ENCODE measurements around the gene PTPN3.

PTPN3 gene

GRCh38 chr9:109381011-109381729 lies 116.9 kb downstream of the PTPN3 start:
- ATAC-seq: no peak
- TF ChIP-seq TOX (CRISPR knock-in tag; IDR thresholded peaks at IDR 0.05; ENCODE audit: borderline replicate concordance): no peak
- TF ChIP-seq TSHZ2 (CRISPR knock-in tag; IDR thresholded peaks at IDR 0.05): no peak
- no peak for TF ChIP-seq ZNF565 (CRISPR knock-in tag; conservative IDR thresholded peaks at IDR 0.05; ENCODE audit: low read depth)

GRCh38 chr9:109379513-109379912 lies 118.6 kb downstream of the PTPN3 start:
- TF ChIP-seq ARNTL (CRISPR knock-in tag; IDR thresholded peaks at IDR 0.05; ENCODE audit: borderline replicate concordance, low read depth) (no peak), TOX (CRISPR knock-in tag; IDR thresholded peaks at IDR 0.05; ENCODE audit: borderline replicate concordance) (no peak), ISL1 (CRISPR knock-in tag; IDR thresholded peaks at IDR 0.05) (no peak), ZNF8 (CRISPR knock-in tag; IDR thresholded peaks at IDR 0.05) (no peak), SNAI2 (CRISPR knock-in tag; IDR thresholded peaks at IDR 0.05) (no peak)
- no peak for ATAC-seq

GRCh38 chr9:109378316-109378715 lies 119.8 kb downstream of the PTPN3 start:
- no peak for ATAC-seq
- TF ChIP-seq PPARA (CRISPR knock-in tag; IDR thresholded peaks at IDR 0.05; ENCODE audit: borderline replicate concordance) (no peak), CSRNP3 (CRISPR knock-in tag; IDR thresholded peaks at IDR 0.05) (no peak), GLIS3 (CRISPR knock-in tag; IDR thresholded peaks at IDR 0.05) (no peak), OSR1 (CRISPR knock-in tag; IDR thresholded peaks at IDR 0.05) (no peak), TOX (CRISPR knock-in tag; IDR thresholded peaks at IDR 0.05; ENCODE audit: borderline replicate concordance) (no peak), BACH2 (CRISPR knock-in tag; IDR thresholded peaks at IDR 0.05; ENCODE audit: borderline replicate concordance) (no peak), ESRRG (CRISPR knock-in tag; IDR thresholded peaks at IDR 0.05) (no peak), ZFP3 (CRISPR knock-in tag; IDR thresholded peaks at IDR 0.05) (no peak), POU6F1 (CRISPR knock-in tag; IDR thresholded peaks at IDR 0.05; ENCODE audit: borderline replicate concordance, low read depth) (no peak), ZC3H10 (CRISPR knock-in tag; IDR thresholded peaks at IDR 0.05) (no peak), TSHZ2 (CRISPR knock-in tag; IDR thresholded peaks at IDR 0.05) (no peak), SNAI2 (CRISPR knock-in tag; IDR thresholded peaks at IDR 0.05) (no peak), ZNF565 (CRISPR knock-in tag; conservative IDR thresholded peaks at IDR 0.05; ENCODE audit: low read depth) (no peak), ZNF70 (CRISPR knock-in tag; IDR thresholded peaks at IDR 0.05) (no peak), TCF4 (CRISPR knock-in tag; IDR thresholded peaks at IDR 0.05; ENCODE audit: borderline replicate concordance) (no peak), ZFP30 (CRISPR knock-in tag; IDR thresholded peaks at IDR 0.05) (no peak), ARNTL (CRISPR knock-in tag; IDR thresholded peaks at IDR 0.05; ENCODE audit: borderline replicate concordance, low read depth) (no peak), CSDC2 (CRISPR knock-in tag; IDR thresholded peaks at IDR 0.05) (no peak), ZNF8 (CRISPR knock-in tag; IDR thresholded peaks at IDR 0.05) (no peak), CREB5 (CRISPR knock-in tag; IDR thresholded peaks at IDR 0.05; ENCODE audit: low read depth) (no peak)
